Esophagus muscularis mucosa (tissue), 4 donors: ENCODE measurements around the gene SEPTIN7.
A peak's percentile ranks its signal among the peaks of the same experiment; 100 is the strongest.

ENCODE experiments used
- EP300 ChIP-seq: sonication (generic); formaldehyde crosslinking; IDR thresholded peaks from one replicate; pipeline ENCODE4 v1.6.1; 2017; ENCODE audit warnings: antibody characterized with exemption
- POLR2A ChIP-seq: fragments of 450-650 bp; IDR thresholded peaks from one replicate; pipeline ENCODE4 v1.6.1; 2017; ENCODE audit warnings: antibody characterized with exemption, moderate library complexity, mild to moderate bottlenecking, low read depth
- POLR2AphosphoS5 ChIP-seq, 2 donors: sonication (generic); formaldehyde crosslinking; IDR thresholded peaks; one replicate each; pipeline ENCODE4 v1.6.1; 2017; ENCODE audit warnings: antibody characterized with exemption in 2 of 2
- TF ChIP-seq, protein P1 (sequence below), 3 experiments: fragments of 200-600 bp in 2 of 3; fragments of 450-650 bp in 1 of 3; sonication (generic) in 2 of 3; IDR thresholded peaks; one replicate each; pipeline ENCODE4 v1.5.1; 2017 to 2019; ENCODE audit warnings: antibody characterized with exemption in 3 of 3, mild to moderate bottlenecking in 2 of 3, moderate library complexity in 1 of 3

DNA sequence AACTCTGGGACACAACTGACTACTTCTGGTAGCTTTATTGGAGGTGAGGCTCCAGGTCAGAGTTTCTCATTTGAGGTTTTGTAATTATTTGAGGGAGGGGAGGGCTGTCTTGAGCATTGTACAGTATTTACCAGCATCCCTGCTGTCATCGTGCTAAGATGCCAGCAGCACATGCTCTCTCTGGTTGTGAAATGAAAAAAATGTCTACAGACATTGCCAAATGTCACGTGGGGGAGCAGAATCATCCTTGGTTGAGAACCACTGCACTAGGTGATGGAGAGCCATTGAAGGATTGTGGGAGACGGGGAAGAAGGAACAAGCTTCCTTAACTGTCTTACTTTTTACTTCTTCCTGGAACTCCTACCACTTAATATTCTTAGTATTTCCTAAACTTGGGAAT, 5.0 kb downstream of the SEPTIN7 start:
- TF ChIP-seq, protein P1, sequence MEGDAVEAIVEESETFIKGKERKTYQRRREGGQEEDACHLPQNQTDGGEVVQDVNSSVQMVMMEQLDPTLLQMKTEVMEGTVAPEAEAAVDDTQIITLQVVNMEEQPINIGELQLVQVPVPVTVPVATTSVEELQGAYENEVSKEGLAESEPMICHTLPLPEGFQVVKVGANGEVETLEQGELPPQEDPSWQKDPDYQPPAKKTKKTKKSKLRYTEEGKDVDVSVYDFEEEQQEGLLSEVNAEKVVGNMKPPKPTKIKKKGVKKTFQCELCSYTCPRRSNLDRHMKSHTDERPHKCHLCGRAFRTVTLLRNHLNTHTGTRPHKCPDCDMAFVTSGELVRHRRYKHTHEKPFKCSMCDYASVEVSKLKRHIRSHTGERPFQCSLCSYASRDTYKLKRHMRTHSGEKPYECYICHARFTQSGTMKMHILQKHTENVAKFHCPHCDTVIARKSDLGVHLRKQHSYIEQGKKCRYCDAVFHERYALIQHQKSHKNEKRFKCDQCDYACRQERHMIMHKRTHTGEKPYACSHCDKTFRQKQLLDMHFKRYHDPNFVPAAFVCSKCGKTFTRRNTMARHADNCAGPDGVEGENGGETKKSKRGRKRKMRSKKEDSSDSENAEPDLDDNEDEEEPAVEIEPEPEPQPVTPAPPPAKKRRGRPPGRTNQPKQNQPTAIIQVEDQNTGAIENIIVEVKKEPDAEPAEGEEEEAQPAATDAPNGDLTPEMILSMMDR (IDR thresholded peaks at IDR 0.05), result no peak
- TF ChIP-seq POLR2AphosphoS5 (IDR thresholded peaks at IDR 0.05), result peak in 1 of 2 donors; percentile 22
- TF ChIP-seq POLR2A, result no peak
- TF ChIP-seq EP300, result no peak
